HepG2 (cell line): Measurements from ENCODE around the gene PDK2. TPM values are rescaled to one million over a fixed set of nuclear protein-coding genes. Genes with fewer than 3 reads are reported as not detected.

ENCODE experiments used
- ATF6 ChIP-seq: sonication (generic); formaldehyde crosslinking; conservative IDR thresholded peaks from 2 replicates; pipeline ENCODE4 v1.4.0; 2020; ENCODE audit warnings: missing genetic modification reagents
- E2F5 ChIP-seq: sonication (generic); formaldehyde crosslinking; conservative IDR thresholded peaks from 2 replicates; pipeline ENCODE4 v1.4.0; 2020; ENCODE audit warnings: missing genetic modification reagents
- NCOA1 ChIP-seq: sonication (generic); formaldehyde crosslinking; IDR thresholded peaks from 2 replicates; pipeline ENCODE4 v1.9.0; 2021; ENCODE audit warnings: missing genetic modification reagents
- NR2C2 ChIP-seq: sonication (generic); formaldehyde crosslinking; IDR thresholded peaks from 2 replicates; pipeline ENCODE4 v1.4.0; 2020; ENCODE audit warnings: missing genetic modification reagents, mild to moderate bottlenecking, moderate library complexity, borderline replicate concordance
- ZFP41 ChIP-seq: sonication (generic); formaldehyde crosslinking; IDR thresholded peaks from 2 replicates; pipeline ENCODE4 v1.4.0; 2020; ENCODE audit warnings: mild to moderate bottlenecking, missing genetic modification reagents, borderline replicate concordance
- ZNF331 ChIP-seq: sonication (generic); formaldehyde crosslinking; IDR thresholded peaks from 2 replicates; pipeline ENCODE4 v1.4.0; 2020; ENCODE audit warnings: missing genetic modification reagents
- ZNF512B ChIP-seq: sonication (generic); formaldehyde crosslinking; IDR thresholded peaks from 2 replicates; pipeline ENCODE4 v1.5.1; 2020; ENCODE audit warnings: missing genetic modification reagents, mild to moderate bottlenecking, borderline replicate concordance
- ZNF562 ChIP-seq: sonication (generic); formaldehyde crosslinking; IDR thresholded peaks from 2 replicates; pipeline ENCODE4 v1.8.0; 2022; ENCODE audit warnings: missing genetic modification reagents, borderline replicate concordance
- ZNF576 ChIP-seq: sonication (generic); formaldehyde crosslinking; IDR thresholded peaks from 2 replicates; pipeline ENCODE4 v1.4.0; 2020; ENCODE audit warnings: mild to moderate bottlenecking, missing genetic modification reagents
- ZNF713 ChIP-seq: sonication (generic); formaldehyde crosslinking; IDR thresholded peaks from 2 replicates; pipeline ENCODE4 v1.4.0; 2020; ENCODE audit warnings: mild to moderate bottlenecking, missing genetic modification reagents
- ZNF781 ChIP-seq: sonication (generic); formaldehyde crosslinking; IDR thresholded peaks from 2 replicates; pipeline ENCODE4 v1.5.1; 2020; ENCODE audit warnings: borderline replicate concordance, mild to moderate bottlenecking, missing genetic modification reagents; ENCODE audit errors: not compliant biosample characterization
- polyA plus RNA-seq, 8 experiments: library from polyadenylated mRNA; depleted of rRNA in 3 of 8; stranded (reverse) in 7 of 8; unstranded in 1 of 8; fragments of >200 nt; fragmentation: Illumina TruSeq in 4 of 8; extraction: Trizol in 4 of 8; gene quantifications; 2 replicates each; pipeline versions ENCODE4 v1.2.1 to v1.2.3, GENCODE V29; 2011 to 2016; ENCODE audit warnings: low read depth in 4 of 8, missing spikeins in 1 of 8, mixed read lengths in 1 of 8; ENCODE audit not compliant: insufficient read depth in 1 of 8
- total RNA-seq, 5 experiments: library from RNA; depleted of rRNA; stranded (reverse); fragments of >200 nt; fragmentation: Illumina TruSeq; extraction: Trizol; gene quantifications; 2 replicates each; pipeline ENCODE4 v1.2.3, GENCODE V29; 2016; ENCODE audit warnings: low read depth in 1 of 5

PDK2 gene
- total and polyA plus RNA-seq, 2 of the 13 experiments (the other 11 are each of a cell fraction or from before 2014, with no cell fraction given), result 18.5 to 59.7 TPM

GRCh38 chr17:50106393-50107131 lies 11.4 kb downstream of the PDK2 start (continued):
- TF ChIP-seq ATF6, result no peak
- no peak for TF ChIP-seq NR2C2 (CRISPR knock-in tag)
- no peak for TF ChIP-seq ZNF781 (CRISPR knock-in tag)
- no peak for TF ChIP-seq NCOA1 (CRISPR knock-in tag)
- no peak for TF ChIP-seq ZNF331 (CRISPR knock-in tag)
- TF ChIP-seq E2F5, result no peak
- no peak for TF ChIP-seq ZNF713 (CRISPR knock-in tag)
- TF ChIP-seq ZNF562, result no peak
- no peak for TF ChIP-seq ZNF576 (CRISPR knock-in tag)
- no peak for TF ChIP-seq ZFP41 (CRISPR knock-in tag)
- no peak for TF ChIP-seq ZNF512B (CRISPR knock-in tag)
